22Rv1 (cell line): ENCODE measurements around the gene USP40.

Experiments
- CTCF ChIP-seq: fragments of 450-650 bp; IDR thresholded peaks from 2 replicates; pipeline ENCODE4 v1.5.1; 2017; ENCODE audit warnings: mild to moderate bottlenecking
- ZFX ChIP-seq: fragments of 450-650 bp; IDR thresholded peaks from 2 replicates; pipeline ENCODE4 v1.6.1; 2017; ENCODE audit warnings: antibody characterized with exemption, borderline replicate concordance

- TF ChIP-seq CTCF (no peak), ZFX (no peak)
Observed at GRCh38 chr2:233464056-233464455, 102.5 kb downstream of the USP40 start.
